Kidney tubule cell (primary cell): ENCODE data around the gene HPD.

Source experiments
- DNase-seq: peaks from one replicate; pipeline ENCODE4 v3.0.0-alpha.2; 2018; ENCODE audit warnings: low spot score

HPD gene

DNA sequence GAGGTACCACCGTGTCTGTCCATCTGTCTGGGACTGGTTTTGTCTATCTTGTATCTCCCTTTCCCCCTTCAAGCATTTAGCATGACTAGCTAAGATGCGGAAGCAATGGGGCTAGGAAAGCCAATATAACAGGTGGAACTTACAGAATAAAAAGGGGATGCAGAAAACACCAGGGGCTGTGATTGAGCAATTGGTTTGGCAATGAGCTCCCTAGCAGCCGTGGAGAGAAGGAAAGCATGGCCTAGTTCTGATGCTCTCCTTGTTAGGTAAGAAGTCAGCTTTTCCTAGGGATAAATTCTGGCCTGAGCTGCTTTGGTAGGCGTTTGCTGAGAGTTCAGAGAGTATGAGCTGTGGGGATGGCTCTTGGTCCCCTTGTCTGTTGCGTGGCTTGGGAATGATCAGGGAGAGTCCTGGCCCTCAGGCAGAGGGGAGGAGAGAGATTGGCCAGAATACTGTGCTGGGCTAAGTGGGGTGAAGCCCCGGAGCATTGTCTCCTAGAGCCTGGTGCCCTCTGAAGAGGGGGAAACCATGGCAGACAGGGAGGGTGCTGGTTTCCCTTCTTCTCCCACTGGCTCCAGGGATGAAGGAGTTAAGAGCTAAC lies 47.7 kb downstream of the HPD start:
- no peak for DNase-seq

DNA sequence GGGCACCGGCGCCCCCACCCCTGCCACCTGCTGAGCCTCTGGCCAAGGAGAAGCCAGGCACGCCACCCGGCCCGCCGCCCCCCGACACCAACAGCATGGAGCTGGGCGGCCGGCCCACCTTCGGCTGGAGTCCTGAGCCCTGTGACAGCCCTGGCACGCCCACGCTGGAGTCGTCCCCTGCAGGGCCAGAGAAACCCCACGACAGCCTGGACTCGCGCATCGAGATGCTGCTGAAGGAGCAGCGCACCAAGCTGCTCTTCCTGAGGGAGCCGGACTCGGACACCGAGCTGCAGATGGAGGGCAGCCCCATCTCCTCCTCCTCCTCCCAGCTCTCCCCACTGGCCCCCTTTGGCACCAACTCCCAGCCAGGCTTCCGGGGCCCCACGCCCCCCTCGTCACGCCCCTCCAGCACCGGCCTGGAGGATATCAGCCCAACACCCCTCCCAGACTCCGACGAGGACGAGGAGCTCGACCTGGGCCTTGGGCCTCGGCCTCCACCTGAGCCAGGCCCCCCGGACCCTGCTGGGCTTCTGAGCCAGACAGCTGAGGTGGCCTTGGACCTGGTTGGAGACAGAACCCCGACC lies 48.3 kb downstream of the HPD start:
- DNase-seq, result no peak

DNA sequence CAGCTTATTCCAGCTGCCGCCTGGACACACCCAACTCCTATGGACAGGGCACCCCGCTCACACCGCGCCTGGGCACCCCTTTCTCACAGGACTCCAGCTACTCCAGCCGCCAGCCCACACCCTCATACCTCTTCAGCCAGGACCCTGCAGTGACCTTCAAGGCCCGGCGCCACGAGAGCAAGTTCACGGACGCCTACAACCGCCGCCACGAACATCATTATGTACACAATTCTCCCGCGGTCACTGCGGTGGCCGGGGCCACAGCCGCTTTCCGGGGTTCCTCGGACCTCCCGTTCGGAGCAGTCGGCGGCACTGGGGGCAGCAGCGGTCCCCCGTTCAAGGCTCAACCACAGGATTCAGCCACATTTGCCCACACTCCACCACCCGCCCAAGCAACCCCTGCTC lies 48.9 kb downstream of the HPD start:
- DNase-seq, result no peak

DNA sequence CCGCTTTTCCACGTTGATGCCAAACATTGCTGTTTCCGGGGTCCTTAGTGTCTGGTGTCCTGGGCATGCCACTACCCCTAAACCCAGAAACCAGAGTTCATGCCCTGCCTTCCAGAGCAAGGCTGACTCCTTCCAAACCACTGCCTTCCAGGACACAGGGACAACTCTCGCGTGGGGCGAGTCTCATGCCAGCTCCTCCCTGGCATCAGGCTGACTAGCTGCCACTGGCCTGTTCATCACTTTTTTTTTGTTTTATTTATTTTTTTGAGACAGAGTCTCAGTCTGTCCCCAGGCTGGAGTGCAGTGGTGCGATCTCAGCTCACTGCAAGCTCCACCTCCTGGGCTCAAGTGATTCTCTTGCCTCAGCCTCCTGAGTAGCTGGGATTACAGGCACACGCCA lies 50.0 kb downstream of the HPD start:
- DNase-seq, result no peak

DNA sequence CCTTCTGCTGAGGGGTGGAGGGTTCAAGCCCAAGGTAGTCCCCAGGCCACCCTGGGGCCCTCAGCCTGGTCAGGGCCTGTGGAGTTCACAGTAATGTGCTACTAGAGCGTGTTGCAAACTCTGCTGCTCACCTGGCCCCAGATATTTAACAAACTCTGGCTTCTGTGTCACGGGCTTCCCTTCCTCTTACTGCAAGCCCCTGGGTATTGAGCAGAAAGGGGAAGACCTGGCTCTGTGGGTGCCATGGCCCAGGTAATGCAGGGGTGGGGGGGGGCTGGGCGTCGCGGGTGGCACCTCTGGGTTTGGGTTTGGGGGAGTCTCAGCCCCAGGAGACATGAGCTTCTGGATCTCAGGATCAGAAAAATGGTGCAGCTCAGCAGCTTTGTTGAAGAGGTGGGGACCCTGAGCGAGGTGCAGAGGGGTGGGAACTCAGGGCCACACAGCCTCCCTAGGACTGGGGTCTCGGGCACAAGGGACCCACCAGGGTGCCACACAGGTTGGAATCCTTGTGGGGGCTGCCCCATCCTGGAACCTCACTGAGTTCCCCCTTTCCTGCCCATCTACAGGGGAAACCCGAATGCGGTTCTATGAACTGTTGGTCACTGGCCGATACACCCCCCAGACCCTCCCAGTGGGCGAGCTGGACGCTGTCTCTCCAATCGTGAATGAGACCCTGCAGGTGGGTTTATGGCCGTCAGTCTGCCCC lies 50.9 kb downstream of the HPD start:
- DNase-seq, result no peak

DNA sequence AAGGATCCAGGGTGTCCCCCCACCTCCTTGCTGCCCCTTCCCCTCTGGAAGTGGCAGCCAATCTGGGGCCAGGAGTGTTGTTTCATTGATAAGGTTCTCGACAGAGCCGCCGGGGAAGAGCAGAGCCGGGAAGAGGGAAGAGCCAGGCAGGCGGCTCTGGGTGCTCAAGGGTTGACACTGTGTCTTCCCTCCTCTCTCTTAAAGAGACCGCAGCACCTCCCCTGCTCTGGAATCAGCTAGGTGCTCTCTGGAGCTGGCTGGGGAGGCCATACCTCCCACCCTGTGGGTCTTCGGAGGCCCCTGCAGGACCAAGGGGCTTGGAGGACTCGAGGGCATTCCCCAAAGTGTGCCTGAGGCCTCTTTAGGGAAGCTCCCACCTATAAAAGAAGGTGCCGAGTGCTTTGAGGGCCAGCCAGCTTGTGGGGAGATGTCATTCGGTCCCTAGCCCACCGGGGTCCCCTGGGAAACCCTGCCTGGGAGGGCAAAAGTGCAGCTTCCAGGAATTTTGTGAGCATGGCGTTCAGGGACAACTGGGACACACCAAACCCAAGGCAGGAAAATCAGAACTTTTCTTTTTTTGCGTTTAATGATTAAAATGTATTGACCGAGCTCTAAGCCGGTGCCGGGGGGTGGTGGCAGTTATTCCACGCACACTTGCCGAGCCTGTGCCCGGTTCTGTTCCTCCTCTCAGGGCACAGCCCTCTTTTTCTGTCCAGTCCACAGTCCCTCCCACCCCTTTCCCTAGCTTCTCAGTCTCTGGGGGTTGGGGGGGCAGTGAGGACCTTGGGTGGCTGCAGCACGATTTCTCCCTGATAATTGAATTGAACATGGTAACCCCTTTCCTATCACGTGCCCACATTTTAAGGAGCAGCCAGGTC lies 51.9 kb downstream of the HPD start:
- peak; percentile 45 for DNase-seq

DNA sequence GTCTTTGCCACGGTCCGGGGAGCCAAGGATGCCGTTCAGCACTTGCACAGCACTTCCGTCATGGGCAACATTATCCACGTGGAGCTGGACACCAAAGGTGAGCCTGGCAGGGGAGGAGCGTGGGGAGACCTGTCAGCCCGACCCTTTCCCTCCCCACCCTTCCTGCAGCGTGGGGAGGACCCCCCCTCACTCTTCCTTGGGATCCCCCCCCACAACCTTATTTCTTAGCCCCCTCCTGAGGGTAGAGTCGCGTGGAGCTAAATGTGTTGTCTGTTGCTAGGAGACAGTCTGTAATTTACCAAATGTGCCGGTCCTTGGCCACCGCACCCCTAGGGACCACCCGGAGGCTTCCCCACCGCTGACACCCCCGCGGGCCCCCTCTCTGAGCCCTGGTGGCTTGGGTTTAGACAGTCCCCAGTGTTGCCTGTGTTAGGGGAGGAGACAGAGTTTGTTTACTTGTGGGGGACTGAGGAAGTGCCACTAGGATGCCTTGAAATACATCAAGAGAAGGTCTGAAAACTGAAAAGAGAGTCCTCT lies 52.6 kb downstream of the HPD start:
- no peak for DNase-seq

DNA sequence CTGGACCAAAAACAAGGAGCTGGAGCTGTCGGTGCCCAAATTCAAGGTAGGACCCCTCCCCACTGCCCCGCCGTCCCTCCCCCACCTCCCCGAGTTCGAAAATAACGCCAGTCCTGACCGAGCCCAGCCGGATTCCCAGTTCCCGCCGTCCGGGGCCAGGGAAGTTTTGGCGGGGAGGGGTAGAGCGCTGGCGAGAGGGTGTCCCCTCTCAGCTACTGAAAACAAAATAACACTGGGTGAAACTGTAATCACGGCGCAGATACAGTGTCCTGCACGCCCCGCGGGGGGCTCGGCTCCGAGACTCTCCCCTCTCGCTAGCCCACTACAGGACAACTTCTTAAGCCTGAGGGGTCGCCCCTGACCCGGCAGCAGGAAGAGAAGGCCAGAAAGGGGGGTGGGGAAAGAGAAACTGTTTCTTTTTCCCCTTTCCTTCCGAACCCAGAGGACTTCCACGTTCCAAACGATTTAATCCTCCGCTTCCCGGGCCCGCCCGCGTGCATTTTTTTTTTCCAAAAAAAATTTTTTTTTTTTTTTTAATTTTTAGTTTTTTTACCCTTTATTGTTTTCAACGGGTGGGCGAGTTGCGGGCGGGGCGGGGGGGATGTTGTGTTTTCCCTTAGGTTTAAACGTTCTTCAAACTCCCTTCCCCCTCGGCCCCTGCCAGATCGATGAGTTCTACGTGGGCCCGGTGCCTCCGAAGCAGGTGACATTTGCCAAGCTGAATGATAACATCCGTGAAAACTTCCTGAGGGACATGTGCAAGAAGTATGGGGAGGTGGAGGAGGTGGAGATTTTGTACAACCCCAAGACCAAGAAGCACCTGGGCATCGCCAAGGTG lies 53.3 kb downstream of the HPD start:
- peak; percentile 8 for DNase-seq

DNA sequence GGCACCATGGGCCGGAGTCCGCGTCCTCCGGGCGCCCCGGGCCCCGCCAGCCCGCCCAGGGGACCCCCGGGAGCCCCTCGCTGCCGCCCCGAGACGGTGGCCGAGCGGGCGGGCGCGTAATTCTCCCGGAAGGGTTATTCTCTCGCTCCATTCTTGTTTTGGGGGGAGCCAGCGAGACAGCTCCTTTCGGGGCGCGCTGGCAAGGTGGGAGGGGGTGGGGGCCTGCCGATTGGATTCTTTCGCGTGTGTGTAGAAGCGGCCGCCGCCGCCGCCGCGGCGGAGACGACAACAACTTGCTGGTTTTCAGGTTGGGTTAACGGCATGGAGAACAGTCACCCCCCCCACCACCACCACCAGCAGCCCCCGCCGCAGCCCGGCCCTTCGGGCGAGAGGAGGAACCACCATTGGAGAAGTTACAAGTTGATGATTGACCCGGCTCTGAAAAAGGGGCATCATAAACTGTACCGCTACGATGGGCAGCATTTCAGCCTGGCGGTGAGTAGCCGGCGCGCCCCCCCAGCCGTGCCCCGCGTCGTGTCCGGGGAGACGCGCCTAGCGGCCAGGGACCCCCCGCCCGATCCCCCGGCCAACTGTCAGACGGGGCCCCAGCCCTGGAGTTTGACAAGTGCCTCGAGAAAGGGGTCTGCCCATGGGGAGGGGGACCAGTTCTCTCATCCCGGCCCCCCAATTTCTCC lies 54.1 kb downstream of the HPD start:
- DNase-seq, result peak; percentile 70

DNA sequence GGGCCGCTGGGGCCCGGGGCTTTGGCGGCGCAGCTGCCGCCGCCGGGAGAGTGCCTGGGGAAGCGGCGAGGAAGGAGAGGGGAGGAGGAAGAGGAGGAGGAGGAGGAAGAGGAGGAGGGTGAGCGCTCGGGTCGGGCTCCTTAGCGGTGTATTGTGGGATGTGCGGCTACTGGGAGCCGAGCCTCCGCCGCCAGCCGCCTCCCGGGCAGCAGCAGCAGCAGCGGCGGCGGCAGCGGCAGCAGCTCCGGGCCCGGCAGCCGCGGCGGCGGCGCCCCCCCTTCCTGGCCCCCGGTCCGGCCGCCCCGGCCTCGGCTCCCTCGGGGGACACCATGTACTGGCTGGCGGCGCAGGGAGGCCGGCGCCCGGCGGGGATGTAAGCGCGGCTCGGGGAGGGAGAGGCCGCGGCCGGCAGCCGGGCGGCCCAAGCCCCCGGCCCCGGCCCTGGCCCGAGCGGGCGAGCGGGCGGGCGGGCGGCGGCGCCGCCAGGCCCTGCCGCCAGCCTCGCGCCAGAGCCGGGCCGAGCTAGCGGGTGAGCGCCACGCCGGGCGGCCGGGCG lies 54.7 kb downstream of the HPD start, which contains the start of gene SETD1B:
Gene SETD1B (plus strand): TSS at position 149 of the 556 bp plus-strand sequence. CDS start 729 bp downstream, outside the sequence.
- peak; percentile 76 for DNase-seq

DNA sequence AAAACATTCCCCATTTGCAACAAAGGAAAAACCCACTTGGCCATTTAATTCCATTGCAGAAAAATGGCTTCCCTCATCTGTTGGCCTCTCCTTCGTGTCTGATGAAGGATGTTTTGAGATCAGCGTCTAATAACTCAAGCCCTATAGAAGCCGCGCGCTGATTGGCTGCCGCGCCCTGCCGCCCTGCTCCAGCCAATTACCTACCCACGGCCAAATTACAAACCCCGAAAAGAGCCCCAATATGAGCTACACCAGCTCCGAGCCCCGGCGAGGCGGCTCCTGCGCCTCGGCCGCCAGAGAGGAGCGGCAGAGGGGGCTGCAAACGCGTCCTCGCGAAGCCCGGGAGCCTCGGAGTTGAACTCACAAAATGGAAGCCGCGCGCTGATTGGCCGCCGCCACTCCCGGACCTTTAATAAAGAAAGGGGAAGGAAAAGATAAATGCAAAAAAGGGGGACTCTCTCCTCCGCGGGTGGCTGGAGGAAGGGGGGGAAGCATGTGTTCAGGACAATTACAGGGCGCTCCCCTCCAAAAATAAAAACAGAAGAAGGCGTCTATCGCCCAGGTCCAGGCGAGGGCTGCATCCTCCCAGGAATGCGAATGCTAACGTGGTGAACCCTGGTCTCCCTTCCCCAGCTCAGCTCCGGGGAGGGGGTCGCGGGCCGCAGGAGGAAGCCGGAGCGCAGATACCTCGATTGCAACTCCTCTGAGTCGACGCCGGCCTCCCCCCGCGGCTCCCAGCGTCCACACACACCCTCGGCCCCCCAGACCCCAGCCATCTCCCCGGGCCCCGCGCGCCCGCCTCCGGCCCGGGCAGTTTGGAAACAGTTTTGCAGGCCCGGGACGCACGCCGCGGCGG lies 55.6 kb downstream of the HPD start:
- peak; percentile 93 for DNase-seq

DNA sequence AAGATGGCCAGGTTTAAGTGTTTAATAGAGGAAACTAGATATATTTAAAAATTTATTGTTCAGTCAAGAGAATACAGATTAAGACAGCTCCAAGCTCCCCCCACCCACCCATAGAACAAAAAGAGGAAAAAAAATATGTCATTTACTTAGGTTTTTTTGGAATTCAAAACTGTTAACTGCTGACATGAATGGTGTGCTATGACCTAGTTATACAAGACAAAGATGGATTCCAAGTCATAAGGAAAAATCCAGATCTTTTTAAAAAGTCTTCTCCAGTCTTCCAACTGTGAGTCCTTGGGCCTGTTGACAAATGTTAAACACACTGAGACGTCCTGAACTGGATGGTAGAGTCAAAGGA lies 56.2 kb downstream of the HPD start:
- no peak for DNase-seq

DNA sequence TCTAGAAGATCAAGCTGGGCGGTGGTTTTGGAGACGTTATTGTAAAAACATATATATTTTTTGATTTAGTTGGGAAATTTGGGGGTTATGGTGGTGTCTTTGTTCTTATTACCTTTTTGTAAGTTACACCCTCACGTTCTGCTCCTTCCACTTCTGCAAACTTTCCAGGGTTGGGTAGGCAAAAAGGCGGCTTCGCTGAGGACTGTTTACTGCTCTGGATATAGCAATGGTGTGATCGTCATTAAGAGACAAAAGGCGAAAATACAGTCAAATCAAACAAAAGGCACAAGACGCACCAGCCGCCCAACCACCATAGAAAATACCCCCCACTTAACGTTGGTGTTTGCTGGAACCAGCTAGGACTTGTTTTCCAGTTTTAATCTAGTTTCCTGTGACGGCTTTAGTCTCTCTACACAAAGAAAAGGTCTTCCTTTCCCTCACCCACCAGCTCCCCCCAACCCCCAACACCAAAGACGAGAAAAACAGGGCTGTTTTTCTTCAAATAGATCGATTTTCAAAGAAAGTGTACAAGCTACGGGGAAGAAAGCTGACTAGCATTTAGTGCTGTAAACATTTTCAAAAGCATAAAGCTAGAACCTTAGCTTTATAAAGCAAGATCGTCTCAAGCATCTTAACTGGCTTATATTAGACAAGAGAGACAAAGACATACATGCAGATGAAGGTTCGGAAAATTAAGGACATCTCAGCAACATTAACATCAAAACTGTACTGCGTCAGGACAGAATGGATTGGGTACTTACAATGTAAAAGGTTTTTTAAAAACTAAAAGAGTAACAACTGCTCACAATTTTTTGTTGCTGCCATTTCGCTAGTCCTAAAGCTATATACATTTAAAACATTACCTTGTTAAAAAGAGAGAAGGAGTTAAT lies 56.8 kb downstream of the HPD start:
- DNase-seq, result peak; percentile 60

DNA sequence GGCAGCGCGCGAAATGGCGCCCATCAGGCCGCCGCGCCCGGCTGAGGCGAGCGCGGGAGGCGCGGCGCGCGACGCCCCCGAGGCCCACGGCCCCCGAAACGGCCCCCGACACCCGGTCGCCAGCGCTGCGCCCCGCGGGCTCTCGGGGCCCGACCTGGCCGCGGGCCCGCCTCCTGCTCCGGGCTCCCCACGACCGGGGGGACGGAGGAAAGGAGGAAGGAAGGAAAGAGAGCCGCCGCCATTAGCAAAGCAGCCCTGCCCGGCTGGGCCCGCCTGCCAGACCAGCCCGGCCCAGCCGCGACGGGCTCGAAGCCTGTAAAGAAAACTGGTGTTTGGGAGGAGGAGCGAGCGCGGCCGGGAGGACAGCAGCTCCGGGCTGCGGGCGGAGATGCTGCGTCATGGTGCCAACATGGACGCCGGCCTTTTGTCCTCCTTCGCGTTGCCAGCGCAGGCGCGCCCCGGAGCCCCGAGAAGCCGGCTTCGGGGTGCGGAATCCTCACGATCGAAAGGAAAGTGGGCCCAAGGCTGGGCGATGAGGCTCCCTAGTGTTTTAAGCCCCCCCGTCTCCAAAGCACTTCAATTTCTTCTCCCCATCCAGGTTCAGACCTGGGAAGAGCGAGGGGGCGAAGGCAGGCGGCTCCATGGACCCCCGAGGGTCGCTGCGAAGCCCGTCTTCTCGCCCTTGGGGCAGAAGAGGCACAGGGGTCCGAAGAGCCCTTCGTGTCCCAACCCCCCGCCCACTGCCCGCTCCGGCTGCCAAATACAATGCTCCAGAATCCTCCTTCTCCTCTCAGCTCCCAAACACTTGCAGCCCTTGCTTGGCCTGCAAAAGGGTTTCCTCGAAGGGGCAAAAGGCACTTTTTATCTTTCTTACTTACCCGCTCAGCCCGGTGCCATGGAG lies 57.7 kb downstream of the HPD start:
- DNase-seq, result peak; percentile 81

DNA sequence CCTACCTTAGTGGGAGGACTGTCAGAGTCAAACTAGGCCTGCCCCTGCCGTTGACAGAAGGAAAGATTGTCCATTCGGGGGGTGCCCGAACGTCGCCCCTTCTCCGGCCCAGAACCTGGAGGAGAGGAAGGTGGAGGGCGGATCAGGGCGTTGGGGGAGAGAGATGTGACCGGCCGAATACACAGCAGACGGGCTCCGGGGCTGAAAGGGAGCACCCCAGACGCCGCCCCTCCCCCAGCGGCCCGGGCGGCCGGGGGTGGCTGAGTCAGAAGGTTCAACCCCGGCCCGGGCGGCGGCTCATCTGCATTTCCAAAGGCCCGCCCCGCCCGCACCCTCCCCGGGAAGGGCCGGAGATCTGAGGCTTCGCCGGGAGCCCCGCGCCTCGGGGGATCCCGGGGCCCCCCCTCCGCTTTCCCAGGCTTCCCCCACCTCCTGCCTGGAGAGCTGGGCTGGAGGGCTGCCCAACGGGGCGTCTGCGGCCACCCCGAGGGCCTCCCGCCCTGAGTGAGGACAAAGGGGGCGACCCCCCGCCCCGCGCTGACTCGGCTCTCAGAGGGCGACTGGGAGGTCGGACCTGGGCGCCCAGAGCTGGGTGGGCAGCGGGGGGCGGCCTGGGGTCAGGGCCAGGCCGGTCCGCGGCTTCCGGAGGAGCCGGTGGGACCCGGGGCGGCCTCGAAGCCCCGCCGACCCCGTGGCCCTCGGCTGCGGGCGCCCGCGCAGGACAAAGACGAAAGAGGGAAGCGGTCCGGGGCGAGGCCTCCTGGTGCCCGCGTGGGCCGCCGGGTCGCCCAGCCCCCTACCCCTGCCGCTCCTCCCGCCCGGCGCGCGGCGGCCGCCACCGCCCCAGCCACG lies 58.6 kb downstream of the HPD start:
- DNase-seq, result peak; percentile 93

DNA sequence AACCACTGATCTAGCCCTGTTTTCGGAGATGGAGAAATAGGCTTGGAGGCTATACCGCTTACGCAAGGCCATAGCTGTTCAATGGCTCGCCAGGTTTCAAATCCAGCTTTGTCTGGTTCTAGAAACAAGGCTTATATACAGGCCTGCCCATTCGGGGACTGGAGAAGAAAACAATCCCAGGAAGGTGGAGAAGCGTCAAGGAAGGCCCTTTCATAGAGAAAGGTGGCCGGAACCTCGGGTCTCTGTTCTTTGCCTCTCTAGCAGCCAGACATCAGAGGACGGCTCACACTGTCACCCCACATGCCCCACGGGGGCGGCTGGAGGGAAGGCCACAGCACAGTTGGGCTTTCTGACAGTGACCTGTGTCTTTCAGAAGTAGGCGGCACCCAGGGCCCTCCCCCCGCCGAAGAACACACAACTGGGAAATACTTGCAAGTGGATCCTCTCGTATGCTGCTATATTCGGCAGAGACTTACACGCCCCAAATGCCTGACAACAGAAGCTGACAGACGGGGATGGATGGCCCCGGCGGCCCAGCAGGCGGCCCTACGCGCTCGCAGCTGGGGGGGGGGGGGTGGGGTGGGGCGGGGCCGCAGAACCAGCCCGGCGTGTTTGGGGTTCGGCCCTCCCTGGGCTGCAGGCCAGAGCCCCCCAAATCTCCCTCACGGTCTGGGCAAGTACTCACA lies 59.4 kb downstream of the HPD start:
- peak; percentile 86 for DNase-seq
